ENCODE results near the gene NEK4.

The NEK4 gene

DNA sequence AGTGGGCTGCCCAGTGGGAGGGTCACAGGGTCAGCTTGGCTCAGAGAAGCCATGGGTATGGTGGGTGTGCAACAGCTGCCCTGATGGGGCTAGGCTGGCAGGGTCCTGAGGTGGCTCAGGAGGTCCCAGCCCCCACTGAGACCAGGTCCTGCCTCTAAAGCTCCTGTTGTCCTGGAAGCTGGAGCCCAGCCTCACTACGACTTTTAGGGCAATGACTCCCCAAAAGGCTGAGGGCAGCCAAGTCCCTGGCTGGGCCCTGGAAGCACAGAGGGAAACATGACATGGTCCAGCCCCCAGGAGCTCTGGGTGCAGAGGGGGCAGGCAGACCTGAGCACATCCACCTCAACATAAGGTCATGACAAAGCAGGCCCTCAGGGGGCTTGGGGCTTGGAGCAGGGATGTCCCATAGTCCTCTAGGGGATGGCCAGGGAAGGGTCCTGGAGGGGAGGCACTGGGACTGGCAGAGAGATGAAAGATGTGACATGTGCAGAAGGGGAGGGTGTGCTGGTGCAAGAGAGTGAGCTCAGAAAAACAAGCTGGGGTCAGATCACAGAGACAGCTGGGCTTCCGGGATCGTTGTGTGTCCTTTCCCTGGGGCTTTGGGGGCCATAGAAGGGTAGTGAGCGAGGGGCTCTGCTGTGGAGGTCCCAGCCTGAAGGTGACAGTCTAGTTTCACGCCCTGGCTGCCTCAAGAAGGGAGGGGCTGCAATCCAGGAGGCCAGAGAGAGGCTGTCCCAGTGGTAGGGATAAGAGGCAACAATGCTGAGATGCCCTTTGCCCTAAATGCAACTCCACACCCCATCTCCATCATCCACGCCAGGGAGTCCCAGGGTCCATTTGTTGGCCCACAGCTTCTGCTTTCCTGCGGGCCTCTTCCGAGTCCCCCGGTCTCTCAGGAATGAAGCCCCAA, 23.2 kb upstream of the NEK4 start:
- DNase-seq (ENCODE audit: low spot score): no peak
- FAIRE-seq: no peak

DNA sequence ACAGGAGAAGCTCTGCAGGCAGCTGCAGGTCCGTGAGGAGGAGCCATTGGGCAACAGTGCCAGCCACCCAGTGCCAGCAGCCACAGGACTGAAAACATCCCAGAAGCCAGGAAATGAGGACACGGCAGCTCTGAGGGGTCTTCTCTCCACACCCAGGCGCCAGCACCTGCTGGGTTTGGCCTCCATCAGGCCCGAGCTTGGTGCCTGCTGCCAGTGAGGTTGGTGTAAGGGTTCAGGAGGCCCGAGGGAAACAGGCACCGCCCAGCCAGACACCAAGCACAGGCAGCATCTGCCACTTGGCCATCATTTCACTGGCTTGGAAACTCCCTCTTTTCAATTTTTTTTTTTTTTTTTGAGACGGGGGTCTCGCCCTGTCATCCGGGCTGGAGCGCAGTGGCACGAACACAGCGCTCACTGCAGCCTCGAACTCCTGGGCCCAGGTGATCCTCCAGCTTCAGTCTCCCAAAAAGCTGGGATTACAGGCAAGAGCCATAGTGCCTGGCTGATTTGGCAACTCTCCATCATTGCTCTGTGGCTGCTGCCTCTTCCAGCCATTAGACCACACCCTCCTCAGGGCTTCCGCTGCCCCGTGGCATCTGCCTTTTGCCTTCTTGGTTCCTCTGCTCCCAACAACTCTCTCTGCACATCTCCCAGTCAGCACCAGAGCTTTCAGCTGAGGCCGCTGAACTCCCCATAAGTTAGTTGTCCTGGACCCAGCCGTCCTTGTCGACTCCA, 22.4 kb upstream of the NEK4 start:
- DNase-seq (ENCODE audit: low spot score) (no peak), FAIRE-seq (no peak)

DNA sequence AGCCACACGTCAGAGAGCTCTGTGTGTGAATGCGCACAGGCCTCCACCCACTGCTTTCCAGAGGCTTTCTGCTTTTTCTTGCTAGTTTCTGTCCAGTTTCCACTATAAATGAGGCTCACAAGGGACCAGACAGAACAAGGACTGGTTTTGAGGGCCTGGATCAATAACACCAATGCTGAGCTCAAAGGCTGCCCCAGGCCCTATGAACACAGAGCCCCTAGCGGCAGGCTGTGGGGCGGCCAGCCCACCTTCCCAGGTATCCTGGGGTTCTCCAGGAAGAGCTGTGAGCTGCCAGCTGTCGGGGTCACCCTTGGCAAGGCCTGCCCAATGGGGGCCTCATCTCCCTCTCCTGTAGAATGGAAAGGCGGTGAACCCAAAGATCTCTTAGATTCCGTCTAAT, 21.7 kb upstream of the NEK4 start:
- DNase-seq (ENCODE audit: low spot score) (no peak), FAIRE-seq (no peak)

DNA sequence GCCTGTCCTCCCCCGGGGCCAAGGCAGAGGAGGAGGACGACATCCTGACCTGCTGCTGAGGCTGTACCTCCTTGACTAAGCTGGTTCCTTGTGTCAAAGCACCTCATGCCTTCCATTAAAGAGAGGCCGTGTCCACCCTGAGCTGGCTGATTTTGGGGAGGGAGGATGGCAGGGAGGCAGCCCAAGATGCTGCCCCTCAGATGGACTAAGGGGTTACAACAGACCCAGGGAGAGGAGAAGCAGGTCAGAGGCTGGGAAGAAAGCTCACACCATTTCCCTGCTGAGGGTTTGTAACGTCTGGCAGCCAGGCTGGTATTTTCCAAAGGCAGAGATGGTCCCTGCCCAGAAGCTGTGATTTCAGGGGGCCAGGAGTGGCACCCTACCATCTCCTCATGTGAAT, 21.2 kb upstream of the NEK4 start:
- DNase-seq (ENCODE audit: low spot score) (no peak), FAIRE-seq (no peak)

DNA sequence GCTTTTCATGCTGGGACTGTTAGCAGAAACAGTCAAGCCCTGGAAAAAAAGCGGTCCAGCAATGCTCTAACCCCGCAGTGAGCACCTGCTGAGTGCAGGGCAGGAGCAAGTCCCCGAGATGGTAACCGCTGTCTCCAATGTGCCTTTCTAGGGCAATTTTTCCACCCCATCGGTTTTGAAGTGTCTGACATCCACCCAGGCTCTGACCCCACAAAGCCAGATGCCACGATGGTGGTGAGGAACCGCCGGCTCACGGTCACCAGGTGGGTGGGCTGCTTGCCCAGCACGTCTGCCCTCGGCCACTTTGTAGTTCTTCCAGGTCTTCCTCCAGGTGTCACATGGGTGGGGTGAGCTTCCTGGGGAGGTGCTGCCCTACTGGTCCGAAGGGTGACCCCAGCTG, 20.6 kb upstream of the NEK4 start:
- FAIRE-seq (no peak), DNase-seq (ENCODE audit: low spot score) (no peak)

DNA sequence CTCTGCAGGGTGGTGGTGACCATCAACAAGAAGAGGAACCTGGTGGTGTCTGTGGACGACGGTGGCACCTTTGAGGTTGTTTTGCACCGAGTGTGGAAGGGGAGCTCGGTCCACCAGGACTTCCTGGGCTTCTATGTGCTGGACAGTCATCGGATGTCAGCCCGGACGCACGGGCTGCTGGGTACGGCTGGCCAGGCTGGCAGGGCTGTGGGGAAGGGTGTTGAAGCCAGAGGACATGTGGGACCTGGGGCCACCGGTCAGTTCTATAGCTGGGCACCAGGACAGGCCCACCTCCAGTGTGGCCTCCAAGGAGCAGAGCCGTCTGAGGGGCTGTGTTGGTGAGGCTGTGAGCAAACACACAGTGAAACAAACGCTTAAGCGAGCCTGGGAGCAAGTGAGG, 20.0 kb upstream of the NEK4 start:
- DNase-seq (ENCODE audit: low spot score) (no peak), FAIRE-seq (no peak)

DNA sequence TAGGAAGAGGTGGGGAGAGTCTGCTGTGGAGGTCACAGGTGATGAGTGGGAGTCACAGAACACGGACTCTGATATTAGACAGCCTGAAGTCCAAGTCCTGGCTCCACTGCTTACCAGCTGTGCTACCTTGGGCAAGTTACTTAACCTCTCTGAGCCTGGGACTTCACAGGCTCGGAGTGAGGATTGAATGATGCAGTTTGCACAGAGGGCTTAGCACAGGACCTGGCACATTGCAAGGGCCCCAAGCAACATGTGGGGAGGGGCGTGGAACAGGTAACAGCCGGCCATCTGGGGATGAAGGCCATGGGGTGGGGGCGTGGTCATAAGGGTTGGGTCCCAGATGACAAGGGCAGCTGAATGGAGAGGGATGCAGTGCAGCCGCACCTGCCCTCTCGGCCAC, 19.6 kb upstream of the NEK4 start:
- no peak for DNase-seq (ENCODE audit: low spot score)
- no peak for FAIRE-seq

DNA sequence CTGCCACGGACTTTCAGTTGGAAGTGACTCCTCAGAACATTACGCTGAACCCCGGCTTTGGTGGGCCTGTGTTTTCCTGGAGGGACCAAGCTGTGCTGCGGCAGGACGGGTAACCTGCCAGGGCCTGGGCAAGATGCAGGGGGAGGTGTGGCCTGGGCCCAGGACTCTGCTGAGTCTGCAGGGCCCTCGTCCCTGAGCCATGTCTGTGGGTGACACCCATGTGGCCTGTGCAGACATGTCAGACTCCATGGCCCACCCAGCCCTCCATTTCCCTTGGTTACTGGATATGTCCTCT, 19.0 kb upstream of the NEK4 start:
- DNase-seq (ENCODE audit: low spot score): no peak
- no peak for FAIRE-seq

DNA sequence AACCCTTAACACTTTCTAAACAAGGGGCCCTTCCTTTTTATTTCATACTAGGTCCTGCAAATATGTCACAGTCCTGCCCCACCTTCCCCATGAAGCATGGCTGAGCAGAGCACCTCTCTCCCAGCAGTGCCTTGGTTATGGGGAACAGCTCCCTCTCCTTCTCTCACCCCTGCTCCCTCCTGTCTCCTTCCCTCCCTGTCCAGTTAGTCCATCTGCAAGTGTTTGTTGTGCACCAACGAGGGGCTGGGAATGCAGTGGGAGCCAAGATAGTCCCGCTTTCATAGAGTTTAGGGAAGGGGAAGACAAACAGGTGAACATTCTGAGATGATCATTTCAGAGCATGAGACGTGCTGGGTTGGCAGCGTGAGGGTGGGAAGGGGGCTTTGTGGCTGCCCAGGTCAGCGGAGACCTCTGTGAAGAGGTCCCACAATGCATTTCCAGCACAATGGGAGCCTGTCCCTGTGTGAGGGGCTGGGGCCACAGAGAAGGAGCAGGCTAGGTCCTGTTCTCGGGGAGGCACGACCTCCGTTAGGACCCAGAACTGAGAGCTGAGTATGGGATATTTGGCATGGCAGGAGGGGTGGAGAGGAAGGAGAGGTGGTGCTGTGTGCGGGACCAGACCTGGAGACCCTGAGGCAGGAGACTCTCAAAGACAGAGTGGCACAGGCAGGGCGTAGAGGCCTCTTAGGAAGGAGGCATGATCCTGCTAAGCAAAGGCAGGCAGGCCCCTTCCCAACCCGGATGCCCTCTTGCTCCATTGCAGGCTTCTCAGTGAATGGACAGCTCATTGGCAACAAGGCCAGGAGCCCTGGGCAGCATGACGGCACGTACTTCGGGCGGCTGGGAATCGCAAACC, 18.4 kb upstream of the NEK4 start:
- FAIRE-seq (no peak), DNase-seq (ENCODE audit: low spot score) (no peak)

DNA sequence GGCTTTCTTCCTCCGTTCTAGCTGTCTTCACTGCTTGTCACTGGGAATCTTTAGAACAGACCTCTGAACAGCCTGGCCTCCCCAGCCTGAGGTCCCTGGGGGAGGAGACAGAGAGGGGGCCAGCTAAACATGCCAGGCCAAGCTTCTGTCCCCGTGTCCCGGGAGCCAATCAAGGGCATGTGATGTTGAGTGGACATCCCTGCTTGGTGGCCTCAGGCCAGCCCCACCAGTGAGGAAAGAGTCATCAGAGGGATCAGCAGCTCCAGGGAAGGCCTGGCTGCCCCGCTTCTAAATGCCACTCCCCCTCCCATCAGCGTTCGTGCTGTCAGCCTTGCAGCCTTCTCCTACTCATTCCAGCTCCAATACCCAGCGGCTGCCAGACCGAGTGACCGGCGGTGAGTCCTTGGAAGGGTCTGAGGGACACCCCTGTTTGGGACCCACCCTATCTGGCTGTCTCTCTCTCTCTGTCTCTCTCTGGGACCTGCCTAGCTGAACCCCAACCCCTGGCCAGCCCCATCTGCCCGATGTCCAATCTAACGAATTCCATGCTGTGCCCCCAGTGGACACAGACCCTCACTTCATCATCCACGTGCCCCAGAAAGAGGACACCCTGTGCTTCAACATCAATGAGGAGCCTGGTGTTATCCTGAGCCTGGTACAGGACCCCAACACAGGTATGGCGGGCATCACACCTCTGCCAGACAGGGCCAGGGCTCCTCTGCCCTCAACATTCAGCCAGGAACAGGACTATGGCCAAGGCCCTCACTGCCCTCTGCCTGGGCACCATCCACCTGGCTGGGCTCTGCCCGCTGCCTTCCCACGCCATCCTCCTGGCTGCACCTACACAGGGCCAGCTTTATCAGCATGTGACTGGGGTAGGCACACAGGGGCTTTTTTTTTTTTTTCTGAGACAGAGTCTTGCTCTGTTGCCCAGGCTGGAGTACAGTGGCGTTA, 17.2 kb upstream of the NEK4 start:
- no peak for FAIRE-seq
- DNase-seq (ENCODE audit: low spot score): no peak

DNA sequence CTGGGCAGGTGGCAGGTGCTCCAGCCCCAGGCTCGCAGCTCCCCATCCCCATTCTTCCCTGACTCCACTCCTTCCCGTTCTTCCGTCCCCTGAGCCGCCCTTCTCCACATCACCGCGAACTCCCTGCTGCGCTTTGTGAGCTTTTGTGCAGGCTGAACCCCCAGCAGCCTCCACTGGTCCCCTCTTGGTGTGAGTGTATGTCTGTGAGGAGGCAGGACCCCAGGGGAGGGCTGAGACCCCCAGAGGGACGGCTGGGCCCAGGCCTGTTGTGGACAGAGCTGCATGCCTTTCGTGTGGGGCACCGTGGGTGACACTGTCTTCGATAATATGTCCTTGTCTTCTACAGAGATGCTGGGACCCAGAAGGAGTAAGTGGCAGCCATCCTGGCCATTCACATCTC, 16.5 kb upstream of the NEK4 start:
- FAIRE-seq (no peak), DNase-seq (ENCODE audit: low spot score) (no peak)

DNA sequence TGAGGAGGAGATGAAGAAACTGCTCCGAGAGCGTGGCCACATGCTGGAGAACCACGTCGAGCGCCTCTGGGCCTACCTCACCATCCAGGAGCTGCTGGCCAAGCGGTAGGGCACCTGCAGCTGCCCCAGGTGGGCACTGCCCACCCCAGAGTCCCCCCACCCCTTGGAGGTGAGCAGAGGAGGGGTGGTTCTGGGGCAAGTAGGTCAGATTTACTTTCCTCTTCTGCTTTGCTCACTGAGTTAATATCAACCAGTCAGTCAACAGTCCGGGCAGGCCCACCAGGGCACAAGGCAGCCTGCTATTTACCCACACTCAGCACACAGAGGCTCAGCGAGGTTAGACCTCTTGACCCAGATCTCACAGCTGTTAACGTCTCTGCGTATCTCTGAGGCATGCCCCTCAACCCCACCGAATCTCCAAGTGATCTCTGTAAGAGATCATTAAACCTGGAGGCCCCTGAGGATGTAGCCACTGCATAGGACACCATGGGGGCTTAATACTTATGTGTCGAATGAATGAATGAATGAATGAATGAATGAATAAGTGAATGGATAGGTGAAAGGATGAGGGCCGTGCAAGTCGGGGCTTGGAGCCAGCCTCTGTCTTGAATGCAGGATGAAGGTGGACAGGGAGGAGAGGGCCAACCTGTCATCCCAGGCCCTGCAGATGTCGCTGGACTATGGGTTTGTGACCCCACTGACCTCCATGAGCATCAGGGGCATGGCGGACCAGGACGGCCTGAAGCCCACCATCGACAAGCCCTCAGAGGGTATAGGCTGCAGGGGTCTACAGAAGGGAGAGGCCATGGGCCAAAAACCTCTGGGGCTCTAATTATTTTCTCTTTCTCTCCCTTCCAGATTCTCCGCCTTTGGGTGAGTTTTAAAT, 15.8 kb upstream of the NEK4 start:
- FAIRE-seq: no peak
- DNase-seq (ENCODE audit: low spot score): no peak

DNA sequence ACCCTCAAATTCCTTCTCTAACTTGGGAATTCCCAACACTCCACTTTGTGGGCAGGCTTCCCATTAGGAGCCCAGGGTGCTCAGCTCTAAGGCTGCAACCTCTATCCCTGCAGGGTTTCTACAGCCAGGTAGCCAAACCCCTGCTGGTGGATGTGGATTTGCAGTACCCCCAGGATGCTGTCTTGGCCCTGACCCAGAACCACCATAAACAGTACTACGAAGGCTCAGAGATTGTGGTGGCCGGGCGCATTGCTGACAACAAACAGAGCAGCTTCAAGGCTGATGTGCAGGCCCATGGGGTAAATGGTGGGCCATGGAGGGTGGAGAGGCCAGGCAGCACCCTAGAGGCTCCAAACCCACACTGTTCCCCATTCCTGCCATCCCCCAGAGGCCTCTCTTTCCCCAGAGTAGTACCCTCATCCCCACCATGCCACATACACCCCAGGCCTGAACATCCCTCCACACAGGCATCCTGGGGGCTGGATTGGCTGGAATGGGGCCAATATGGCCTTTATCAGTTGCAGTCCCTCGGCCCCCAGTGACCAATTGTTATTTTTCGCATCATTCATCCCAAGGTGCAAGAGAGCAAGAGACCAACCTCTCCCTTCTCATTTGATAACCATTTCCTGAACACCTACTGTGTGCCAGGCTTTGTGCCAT, 14.3 kb upstream of the NEK4 start:
- DNase-seq (ENCODE audit: low spot score): no peak
- no peak for FAIRE-seq

DNA sequence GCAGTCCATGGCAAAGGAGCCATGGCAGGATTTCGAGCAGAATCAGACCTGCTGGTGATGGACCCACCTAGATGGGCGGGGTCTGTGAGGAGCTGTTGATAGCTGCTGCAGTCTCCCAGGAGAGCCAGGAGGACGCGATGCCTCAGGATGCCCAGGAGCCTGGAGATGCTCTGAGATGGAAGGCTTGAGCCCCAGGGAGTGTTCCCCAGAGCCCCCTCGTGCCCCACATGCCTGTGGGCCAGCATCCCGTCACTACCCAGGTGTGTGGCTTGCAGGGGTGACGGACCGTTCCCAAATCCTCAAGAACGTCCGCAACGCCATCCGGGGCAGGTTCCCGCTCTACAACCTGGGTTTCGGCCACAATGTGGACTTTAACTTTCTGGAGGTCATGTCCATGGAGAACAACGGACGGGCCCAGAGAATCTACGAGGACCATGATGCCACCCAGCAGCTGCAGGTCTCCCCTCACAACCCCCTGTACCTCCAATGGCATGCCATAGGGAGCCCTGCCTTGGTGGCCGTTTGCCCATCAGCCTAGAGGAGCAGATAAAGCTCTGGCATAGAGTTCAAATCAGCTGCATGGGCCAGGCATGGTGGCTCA, 13.4 kb upstream of the NEK4 start:
- FAIRE-seq: no peak

DNA sequence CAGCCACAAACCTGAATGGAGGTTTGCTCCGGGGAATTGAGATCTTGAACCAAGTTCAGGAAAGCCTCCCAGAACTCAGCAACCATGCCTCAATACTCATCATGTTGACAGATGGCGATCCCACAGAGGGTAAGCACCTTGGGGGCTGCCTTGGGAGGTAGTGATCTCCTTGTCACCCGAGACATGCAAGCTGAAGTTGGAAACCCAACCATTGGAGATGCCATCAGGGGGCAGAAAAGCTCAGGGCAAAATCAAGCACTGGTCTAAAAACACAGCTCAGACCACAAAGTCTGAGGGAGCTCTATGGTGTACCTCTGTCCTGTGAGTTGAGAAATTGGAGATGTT, 12.4 kb upstream of the NEK4 start:
- FAIRE-seq: no peak

More for the DNA sequence above, 13.4 kb upstream of the NEK4 start:
- DNase-seq (ENCODE audit: low spot score): no peak

DNA sequence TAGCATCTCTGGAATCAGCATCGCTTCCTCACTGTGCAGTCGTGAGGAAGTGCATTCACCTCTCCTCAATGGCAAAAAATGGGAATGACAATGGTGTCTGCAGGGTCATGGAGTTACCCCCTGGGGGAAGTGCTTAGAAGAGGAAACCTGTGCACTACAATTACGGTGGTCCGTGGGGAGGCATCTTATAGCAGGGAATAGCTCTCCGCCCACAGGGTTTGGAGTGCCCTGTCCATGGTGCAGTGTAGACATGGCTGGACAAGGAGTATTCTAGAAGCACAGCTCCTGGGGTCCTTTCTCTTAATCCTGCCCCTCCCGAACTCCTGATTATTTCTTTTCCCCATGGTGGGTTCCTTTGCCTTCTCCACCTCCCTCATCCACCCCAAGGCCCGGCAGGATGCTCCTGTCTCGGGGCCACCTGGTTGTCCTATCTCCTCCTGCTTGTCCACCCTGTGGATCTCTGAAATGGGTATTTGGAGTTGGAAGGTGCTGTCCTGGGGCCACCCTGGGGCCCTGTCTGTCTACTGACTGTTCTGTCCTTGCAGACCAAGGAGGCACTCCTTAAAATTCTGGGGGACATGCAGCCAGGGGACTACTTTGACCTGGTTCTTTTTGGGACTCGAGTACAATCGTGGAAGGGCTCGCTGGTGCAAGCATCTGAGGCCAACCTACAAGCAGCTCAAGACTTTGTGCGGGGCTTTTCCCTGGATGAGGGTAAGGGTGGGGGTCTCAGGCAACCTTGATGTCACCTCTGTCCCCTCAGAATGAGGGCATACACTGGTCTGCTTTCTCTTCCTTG, 11.9 kb upstream of the NEK4 start:
- FAIRE-seq (no peak), DNase-seq (ENCODE audit: low spot score) (no peak)

More for the DNA sequence above, 12.4 kb upstream of the NEK4 start:
- DNase-seq (ENCODE audit: low spot score): no peak

DNA sequence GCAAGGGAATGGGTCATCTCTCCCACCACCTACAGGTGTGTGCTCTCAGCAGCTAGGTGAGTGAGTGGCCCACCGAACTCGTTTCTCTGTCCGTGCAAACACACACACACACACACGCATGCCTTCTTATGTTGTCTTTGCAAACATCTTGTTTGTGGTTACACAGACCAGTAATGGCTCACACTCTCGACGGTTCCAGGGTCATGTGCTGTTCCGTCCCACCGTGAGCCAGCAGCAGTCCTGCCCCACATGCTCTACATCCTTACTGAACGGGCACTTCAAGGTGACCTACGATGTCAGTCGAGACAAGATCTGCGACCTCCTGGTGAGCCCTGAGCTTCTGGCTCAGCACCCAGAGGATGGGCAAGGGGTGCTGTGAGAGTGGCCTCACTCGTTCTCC, 11.0 kb upstream of the NEK4 start:
- DNase-seq (ENCODE audit: low spot score): no peak
- no peak for FAIRE-seq

DNA sequence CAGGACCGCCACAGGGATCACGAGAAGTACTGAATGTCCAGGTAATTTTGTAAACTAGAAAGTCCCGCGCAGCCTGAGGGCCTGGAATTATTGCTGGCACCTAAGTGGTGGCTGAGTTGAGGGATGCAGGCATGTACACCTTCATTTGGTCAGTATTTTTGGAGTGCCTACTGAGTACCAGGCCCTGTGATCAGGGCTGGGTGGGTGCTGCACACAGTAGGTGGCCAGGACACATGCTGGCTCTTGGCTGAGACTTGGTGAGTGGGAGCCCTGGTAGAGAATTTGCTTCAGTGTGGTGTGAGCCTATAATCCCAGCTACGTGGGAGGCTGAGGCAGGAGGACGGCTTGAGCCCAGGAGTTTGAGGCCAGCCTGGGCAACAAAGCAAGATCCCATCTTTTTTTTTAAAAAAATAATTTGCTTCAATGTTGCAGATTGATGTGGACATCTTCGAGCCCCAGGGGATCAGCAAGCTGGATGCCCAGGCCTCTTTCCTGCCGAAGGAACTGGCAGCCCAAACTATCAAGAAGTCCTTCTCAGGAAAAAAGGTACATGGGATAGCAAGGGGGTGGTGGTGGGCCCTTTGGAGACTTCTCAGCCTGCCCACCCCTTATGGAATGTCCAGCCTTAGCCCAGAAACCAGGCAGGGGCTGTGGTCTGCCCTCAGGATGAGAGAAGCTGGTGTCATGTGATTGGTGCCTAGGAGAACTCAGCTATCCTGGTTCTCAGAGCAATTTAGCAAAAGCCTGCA, 9.3 kb upstream of the NEK4 start:
- FAIRE-seq (no peak), DNase-seq (ENCODE audit: low spot score) (no peak)

Measured in urothelium cell line (cell line).